ENCODE data around the gene GINS3. TPM values are rescaled to one million over a fixed set of nuclear protein-coding genes. Genes with fewer than 3 reads are reported as not detected.

The GINS3 gene
- total RNA-seq, 2 donors from 2014 or later = 5.8 to 7.1 TPM

DNA sequence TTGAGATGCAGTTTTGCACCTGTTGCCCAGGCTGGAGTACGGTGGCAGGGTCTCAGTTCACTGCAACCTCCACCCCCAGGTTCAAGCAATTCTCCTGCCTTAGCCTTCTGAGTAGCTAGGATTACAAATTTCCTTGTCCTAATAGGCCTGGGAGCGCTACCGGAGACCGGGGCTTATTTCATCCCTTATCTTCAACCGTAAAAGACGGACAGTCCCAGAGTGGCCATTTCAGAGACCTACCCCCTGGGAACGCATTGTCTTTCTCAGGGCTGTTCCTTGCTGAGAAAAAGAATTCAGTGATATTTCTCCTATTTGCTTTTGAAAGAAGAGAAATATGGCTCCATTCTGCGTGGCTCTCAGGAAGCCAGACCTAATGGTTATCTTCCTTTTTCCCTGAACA is 39.6 kb upstream of the GINS3 start:
- no peak for DNase-seq (ENCODE audit: low spot score)
- H3K36me3 ChIP-seq = no peaks in the 10 kb centered on the region
- no peak overlapping the region for H3K4me3 ChIP-seq
- H3K27me3 ChIP-seq = no peaks in the 10 kb centered on the region
- peaks cover 0 to under 1% of the 10 kb centered on the region in 2 donors for H3K4me1 ChIP-seq
- TF ChIP-seq CTCF (IDR thresholded peaks at IDR 0.05) = no peak
- H3K27ac ChIP-seq = no peak overlapping the region
- H3K9me3 ChIP-seq = no peaks in the 10 kb centered on the region

DNA sequence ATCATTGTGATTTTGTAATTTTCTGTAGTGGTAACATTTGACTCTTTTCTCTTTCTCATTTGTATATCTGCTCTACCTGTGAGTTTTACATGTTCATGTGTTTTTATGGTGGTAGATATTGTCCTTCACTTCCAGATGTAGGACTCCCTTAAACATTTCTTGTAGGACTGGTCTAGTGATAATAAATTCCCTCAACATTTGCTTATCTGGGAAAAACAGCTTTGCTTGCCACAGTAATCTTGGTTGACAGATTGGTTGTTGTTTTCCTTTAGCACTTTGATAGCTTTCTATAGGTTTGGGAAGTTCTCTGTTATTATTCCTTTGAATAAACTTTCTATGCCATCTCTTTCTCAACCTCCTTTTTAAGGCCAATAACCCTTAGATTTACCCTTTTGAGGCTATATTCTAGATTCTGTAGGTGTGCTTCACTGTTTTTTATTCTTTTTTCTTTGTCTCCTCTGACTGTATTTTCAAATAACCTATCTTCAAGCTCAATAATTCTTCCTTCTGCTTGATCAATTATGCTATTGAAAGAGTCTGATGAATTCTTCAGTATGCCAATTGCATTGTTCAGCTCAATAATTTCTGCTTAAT is 32.1 kb upstream of the GINS3 start:
- no peaks in the 10 kb centered on the region for H3K36me3 ChIP-seq
- H3K27ac ChIP-seq = no peak overlapping the region
- no peak for DNase-seq (ENCODE audit: low spot score)
- H3K4me3 ChIP-seq = no peak overlapping the region
- no peaks in the 10 kb centered on the region for H3K4me1 ChIP-seq
- TF ChIP-seq CTCF (IDR thresholded peaks at IDR 0.05) = no peak
- peaks cover 0 to 21% of the 10 kb centered on the region in 2 donors for H3K9me3 ChIP-seq
- H3K27me3 ChIP-seq = no peaks in the 10 kb centered on the region

DNA sequence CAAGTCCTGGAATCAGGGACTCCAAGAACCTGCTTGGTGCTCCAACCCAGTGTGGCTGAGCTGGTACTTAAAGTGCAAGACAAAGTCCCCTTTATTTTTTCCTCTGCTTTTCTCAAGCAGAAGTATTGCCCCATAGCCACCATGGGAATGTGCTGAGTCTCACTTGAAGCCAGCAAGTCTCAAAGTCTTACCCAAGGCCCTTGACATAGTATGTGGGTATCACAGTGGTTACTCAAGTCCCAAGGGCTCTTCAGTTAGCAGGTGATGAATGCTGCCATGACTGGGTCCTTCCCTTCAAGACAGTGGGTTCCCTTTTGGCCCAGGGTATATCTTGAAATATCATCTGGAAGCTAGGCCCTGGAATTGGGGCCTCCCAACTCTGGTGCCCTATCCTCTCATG is 30.5 kb upstream of the GINS3 start:
- no peak for TF ChIP-seq CTCF (IDR thresholded peaks at IDR 0.05)
- Histone ChIP-seq H3K36me3 (no peaks in the 10 kb centered on the region), H3K27ac (no peak overlapping the region), H3K4me1 (no peaks in the 10 kb centered on the region), H3K27me3 (no peaks in the 10 kb centered on the region), H3K9me3 (peaks cover 0 to 21% of the 10 kb centered on the region in 2 donors), H3K4me3 (no peak overlapping the region)
- DNase-seq (ENCODE audit: low spot score) = no peak

- Histone ChIP-seq H3K9me3 (peaks cover 0 to 21% of the 10 kb centered on the region in 2 donors), H3K36me3 (no peaks in the 10 kb centered on the region), H3K27me3 (no peaks in the 10 kb centered on the region), H3K4me3 (no peak overlapping the region), H3K27ac (no peak overlapping the region), H3K4me1 (no peaks in the 10 kb centered on the region)
- no peak for TF ChIP-seq CTCF (IDR thresholded peaks at IDR 0.05)
- no peak for DNase-seq (ENCODE audit: low spot score)
Measured at GRCh38 chr16:58363746-58364393, 28.4 kb upstream of the GINS3 start.

GRCh38 chr16:58365623-58366022 is 26.6 kb upstream of the GINS3 start:
- Histone ChIP-seq H3K4me3 (no peak overlapping the region), H3K4me1 (no peaks in the 10 kb centered on the region), H3K9me3 (peaks cover 0 to 4% of the 10 kb centered on the region in 2 donors), H3K36me3 (no peaks in the 10 kb centered on the region), H3K27ac (no peak overlapping the region), H3K27me3 (no peaks in the 10 kb centered on the region)
- no peak for DNase-seq (ENCODE audit: low spot score)
- no peak for TF ChIP-seq CTCF (IDR thresholded peaks at IDR 0.05)

Measured in right atrium auricular region (tissue), 2 donors.